Right lobe of liver (tissue), 4 donors: Measurements from ENCODE around the gene PEAK1.

Source experiments
- POLR2A ChIP-seq: fragments of 450-650 bp; IDR thresholded peaks from one replicate; pipeline ENCODE4 v1.6.1; 2017; ENCODE audit warnings: antibody characterized with exemption, mild to moderate bottlenecking
- TF ChIP-seq, protein P1 (sequence below), 4 donors: fragments of 200-600 bp in 3 of 4; fragments of 450-650 bp in 1 of 4; IDR thresholded peaks; one replicate each; pipeline versions ENCODE4 v1.5.1 to v1.8.0; 2016 to 2022; ENCODE audit warnings: antibody characterized with exemption in 4 of 4, mild to moderate bottlenecking in 2 of 4
- donor health status: DM: no; HTN: no; CAD: no.
- donor health status: DM: no; HTN: no; CAD: no.
- donor health status: DM: no; HTN: yes; CAD: no.

DNA sequence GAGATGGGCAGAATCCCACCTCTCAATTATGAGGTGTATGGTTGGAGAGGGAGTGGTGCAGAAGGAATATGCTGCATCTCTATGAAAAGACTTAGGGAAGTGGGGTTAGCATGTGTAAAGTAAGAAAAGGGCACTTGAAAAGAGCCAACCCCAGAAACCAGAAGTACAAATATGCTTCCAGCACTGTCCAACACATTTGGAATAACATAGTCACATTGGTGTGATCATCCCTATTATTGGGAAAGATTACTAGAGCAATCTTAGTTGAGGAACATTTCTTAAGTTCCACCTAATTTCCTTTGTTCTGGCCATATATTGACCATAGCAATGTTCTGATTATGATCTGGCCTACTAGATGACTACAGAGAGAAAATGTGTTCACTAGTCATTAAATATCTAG lies 35.0 kb upstream of the PEAK1 start:
- TF ChIP-seq, protein P1, sequence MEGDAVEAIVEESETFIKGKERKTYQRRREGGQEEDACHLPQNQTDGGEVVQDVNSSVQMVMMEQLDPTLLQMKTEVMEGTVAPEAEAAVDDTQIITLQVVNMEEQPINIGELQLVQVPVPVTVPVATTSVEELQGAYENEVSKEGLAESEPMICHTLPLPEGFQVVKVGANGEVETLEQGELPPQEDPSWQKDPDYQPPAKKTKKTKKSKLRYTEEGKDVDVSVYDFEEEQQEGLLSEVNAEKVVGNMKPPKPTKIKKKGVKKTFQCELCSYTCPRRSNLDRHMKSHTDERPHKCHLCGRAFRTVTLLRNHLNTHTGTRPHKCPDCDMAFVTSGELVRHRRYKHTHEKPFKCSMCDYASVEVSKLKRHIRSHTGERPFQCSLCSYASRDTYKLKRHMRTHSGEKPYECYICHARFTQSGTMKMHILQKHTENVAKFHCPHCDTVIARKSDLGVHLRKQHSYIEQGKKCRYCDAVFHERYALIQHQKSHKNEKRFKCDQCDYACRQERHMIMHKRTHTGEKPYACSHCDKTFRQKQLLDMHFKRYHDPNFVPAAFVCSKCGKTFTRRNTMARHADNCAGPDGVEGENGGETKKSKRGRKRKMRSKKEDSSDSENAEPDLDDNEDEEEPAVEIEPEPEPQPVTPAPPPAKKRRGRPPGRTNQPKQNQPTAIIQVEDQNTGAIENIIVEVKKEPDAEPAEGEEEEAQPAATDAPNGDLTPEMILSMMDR (IDR thresholded peaks at IDR 0.05) = no peak
- no peak for TF ChIP-seq POLR2A
